Esophagus squamous epithelium (tissue), 4 donors: ENCODE data around the gene CSAD.
"Not testable (repeated sequence)": the region's sequence is repeated elsewhere in the genome, so short reads cannot be mapped to it uniquely, and the experiment has no call there.

Source experiments
- CTCF ChIP-seq, 6 experiments: fragments of 450-650 bp in 4 of 6; fragments of 200-600 bp in 2 of 6; sonication (generic) in 2 of 6; IDR thresholded peaks; one replicate each; pipeline ENCODE4 v1.5.1; 2016 to 2019; ENCODE audit warnings: antibody characterized with exemption in 6 of 6, mild to moderate bottlenecking in 4 of 6, moderate library complexity in 4 of 6
- POLR2A ChIP-seq, 4 donors: fragments of 450-650 bp; IDR thresholded peaks; one replicate each; pipeline ENCODE4 v1.6.1; 2017; ENCODE audit warnings: antibody characterized with exemption in 4 of 4, mild to moderate bottlenecking in 4 of 4, moderate library complexity in 3 of 4

GRCh38 chr12:53177447-53177846 is 3.3 kb downstream of the CSAD start:
- not testable (repeated sequence) for TF ChIP-seq CTCF, POLR2A (IDR thresholded peaks at IDR 0.05)
